GM19043 (cell line): ENCODE measurements around the gene ATOH8.
"Not testable (repeated sequence)": the region's sequence is repeated elsewhere in the genome, so short reads cannot be mapped to it uniquely, and the experiment has no call there.

Experiments used
- ATAC-seq: cut with Tn5 transposase; IDR thresholded peaks from one replicate; pipeline ENCODE4 v1.9.1; 2021; ENCODE audit warnings: low read depth; ENCODE audit not compliant: unreplicated experiment

Gene ATOH8, protein sequence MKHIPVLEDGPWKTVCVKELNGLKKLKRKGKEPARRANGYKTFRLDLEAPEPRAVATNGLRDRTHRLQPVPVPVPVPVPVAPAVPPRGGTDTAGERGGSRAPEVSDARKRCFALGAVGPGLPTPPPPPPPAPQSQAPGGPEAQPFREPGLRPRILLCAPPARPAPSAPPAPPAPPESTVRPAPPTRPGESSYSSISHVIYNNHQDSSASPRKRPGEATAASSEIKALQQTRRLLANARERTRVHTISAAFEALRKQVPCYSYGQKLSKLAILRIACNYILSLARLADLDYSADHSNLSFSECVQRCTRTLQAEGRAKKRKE

DNA sequence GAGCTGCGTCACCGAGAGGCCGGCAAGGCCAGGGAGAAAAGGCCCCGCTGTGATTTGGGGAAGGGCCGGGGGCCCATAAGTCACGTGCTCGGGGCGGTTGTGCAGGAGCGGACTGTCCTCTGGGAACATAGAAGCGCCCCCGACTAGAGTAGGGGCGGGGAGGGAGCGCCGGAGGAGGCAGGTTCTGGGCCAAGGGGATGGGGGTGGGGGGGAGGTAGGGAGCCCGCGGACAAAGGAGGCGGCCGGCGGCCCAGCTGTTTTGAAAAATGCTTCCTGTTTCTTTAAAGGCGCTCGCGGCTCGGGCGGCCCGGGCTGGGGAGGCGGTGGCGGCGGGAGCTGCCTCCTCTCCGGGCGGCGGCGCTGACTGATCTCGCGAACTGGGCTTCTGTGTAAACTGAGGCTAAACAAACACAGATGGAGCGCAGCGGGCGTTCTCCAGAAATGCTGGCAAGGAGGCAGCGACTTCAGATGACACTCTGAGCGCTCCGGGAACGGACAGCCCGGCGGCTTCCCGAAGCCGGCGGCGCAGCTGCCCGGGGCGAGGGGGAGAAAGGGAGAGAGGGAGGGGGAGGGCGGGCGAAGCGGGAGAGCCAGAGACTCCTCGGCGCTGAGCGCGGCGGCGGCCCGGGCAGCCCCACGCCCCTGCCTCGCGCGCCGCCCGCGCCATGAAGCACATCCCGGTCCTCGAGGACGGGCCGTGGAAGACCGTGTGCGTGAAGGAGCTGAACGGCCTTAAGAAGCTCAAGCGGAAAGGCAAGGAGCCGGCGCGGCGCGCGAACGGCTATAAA, at the start of gene ATOH8:
ATOH8 (plus strand) TSS at position 467 of the 788 bp plus-strand sequence; CDS start at position 666, 199 bp downstream.
- no peak for ATAC-seq

DNA sequence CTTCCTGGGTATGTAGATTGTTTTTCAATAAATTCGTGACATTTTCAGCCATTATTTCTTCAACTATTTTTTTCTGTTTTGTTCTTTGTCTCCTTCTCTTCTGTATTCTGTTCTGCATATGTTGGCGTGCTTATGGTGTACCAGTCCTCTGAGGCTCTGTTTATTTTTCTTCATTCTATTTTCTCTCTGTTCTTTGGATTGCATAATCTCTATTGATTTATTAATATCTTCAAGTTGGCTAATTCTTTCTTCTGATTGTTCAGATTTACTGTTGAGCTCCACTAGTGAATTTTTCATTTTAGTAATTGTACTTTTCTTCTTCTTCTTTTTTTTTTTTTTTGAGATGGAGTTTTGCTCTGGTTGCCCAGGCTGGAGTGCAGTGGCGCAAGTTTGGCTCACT, 49.8 kb upstream of the ATOH8 start:
- ATAC-seq, result no peak

DNA sequence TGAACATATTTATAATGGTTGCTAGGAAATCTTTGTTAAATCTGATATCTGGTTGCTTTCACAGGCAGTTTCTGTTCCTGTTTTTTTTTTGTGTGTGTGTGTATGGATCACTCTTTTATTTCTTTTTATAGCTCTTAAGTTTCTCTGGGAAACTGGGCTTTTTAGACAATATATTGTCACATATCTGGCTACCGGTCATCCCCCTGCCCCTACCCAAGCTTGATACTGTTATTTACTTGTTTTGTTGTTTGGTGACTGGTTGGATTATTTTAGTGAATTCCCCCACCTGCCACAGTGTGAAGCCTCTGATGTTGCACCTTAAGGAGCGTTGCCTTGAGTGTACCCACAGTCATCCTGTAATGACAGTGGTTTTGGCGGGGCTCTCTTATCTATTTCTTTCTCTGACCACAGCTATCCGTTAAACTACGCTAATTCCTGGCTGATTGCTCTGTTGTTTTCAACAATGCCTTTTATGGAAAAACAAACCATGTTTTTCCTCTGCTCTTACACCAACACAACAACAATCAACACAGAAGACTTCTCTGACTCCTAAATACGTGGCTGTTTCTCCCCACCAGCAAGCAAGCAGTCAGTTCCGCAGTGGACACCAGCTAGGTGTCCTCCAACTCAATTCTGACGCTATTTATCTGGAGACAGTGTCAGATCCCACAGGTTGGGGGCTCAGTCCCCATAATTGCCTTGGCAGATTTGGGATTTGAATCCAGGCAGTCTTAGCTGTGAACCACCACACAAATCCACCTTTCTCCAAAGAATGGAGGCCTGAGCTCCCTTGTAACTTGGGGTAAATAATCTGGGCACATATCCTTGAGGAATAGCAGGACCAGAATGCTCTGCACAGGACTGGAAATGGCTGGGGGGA, 48.8 kb upstream of the ATOH8 start:
- peak; percentile 38 for ATAC-seq

DNA sequence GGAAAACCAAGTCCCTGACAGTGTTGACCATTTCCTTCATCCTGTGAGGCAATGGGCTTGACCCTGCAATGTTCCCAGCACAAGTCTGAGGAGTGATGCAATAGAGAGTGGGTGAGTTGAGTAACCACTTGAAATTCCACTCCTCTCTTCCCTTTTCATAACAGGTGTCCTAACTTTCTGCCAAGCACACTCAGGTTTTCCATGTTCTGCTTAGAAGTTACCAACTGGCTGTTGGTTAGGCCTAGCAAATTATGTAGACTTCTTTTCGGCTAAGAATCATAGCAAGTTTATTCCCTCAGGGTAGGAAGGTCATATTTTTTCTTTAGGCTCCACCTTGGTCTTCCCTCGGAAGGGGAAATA, 48.1 kb upstream of the ATOH8 start:
- ATAC-seq, result no peak

DNA sequence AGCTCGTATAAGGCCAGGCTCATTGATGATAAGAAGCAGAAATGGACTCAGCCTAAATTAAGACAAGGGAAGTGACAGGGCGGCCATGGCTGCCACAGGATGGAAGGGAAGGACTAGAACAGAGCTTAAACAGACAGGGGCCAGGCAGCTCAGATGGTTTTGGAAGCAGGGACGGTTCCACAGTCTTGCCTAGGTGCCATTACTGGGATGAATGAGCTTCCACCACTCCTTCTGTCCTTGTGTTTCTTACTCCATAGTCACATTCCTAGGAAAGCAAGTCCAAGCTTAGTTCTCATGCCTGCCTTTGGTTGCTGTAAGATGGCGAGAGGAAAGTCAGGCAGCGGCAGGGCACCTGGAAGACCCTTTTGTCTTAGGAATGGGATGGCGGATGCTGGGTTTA, 47.7 kb upstream of the ATOH8 start:
- no peak for ATAC-seq

DNA sequence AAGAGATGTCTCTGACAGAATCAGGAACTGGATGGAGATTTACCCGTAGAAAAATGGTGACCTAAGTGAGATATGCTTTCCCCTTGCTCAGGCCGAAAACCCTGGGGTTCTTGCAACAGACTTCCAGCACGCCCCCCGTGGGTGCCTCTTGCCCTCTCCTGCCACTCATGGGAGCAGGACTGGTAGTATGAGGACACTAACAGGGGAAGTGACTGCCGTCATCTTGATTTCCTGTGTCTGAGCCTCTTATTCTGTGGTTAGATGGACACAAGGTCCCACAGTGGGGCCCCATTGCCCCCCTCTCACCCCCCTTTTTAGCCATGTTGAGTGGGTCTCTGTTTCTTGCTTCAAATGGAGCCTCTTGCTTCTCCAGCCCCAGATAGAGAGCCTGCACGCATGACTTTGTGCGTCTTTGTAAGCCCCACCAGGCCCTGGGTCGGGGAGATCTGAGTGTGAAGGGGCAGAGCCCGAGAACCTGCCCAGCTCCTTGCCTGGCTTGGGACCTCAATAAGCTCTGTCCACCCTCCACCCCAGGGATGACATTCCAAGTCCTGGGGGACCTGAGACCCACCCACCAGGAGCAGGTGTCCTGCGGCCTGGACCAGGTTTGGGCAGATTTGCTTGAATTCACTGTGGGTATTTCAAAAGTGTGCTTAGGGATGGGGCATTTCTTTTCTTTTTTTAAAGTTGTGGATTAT, 47.0 kb upstream of the ATOH8 start:
- ATAC-seq, result no peak

DNA sequence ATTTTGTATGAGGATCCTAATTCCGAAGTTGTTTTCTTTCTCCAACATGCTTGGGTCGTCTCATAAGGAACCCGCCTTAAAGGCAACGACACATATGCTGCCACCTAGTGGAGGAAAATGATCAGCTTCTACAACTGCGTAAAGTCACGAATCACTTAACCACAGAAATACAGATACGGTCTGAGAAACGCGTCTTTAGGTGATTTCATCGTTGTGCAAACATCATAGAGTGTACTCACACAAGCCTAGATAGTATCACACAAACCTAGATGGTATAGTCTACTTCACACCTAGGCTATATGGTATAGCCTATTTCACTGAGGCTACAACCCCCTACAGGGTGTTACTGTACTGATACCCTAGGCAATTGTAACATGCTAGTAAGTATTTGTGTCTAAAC, 46.5 kb upstream of the ATOH8 start:
- no peak for ATAC-seq

DNA sequence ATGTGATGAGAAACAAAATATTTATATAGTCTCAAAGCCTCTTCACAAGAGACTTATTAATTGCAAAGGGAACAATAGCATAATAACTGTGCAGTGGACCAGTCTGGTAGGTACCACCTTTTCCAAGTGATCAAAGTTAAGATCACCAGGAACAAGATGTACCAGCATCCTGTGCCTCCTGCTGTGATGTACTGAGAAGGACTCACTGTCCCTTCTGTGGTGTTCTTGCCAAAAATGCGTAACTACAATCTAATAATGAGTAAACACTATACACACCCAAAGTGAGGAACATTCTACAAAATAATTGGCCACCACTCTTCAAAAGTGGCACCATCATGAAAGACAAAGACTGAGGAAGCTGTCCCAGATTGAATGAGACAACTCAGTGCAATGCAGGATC, 45.1 kb upstream of the ATOH8 start:
- ATAC-seq, result no peak

DNA sequence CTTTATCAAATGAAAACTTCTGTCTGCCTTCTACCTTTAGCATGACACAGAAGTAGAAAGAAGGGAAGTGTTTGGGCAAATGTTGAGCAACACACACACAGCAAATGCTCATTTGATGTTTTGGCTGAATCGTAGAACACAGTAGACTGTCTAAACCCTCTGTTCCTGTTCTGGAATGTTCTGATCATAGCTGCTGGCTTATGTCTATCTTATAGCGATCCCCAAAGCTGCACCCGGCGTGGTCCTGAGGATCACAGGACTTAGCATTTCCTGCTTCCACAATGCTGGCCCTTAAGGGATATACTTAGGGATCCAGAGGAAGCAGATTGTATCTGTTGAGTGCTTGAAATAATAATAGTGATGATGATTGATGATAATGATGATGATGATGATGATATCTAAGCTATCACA, 44.4 kb upstream of the ATOH8 start:
- no peak for ATAC-seq

DNA sequence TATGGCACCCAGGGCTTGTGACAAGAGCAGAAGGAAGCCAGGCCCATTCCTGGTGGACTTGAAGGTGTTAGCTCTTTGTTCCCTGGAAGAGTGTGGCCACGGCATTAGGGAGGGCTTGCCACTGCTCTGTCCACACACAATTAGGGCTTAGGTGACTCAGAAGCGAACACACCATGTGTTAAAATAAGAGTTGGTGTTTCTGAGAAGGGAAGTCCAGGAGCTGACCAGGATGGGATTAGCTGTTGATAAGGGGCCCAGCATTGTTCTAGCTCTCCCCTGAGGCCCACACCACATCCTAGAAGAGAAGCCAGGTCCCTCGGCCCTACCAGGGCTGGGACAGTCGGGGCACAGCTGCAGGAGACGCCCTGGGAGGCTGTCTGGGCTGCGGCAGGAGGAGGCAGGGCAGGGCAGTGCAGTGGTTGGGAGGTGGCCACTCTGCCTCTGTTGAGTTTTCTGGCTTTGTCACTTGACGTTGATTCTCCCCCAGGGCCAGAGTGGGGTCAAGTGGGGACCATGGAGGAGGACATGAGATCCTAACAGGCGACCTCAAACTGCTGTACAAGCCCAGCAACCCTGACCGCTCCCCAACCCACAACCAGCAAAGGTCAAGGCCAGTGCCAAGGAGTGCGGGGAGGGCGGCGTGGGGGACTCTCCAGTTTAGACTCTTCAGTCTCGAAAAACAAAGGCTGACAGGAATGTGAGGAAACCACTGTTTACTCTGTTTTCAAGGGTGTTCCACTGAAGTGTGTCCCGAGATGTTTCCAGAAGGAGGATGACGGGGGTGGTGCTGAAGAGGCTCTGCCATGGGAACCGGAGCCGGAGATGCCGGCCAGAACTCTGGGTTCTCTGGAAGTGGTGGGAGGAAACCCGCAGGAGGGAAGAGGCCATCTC, 42.9 kb upstream of the ATOH8 start:
- ATAC-seq, result no peak

DNA sequence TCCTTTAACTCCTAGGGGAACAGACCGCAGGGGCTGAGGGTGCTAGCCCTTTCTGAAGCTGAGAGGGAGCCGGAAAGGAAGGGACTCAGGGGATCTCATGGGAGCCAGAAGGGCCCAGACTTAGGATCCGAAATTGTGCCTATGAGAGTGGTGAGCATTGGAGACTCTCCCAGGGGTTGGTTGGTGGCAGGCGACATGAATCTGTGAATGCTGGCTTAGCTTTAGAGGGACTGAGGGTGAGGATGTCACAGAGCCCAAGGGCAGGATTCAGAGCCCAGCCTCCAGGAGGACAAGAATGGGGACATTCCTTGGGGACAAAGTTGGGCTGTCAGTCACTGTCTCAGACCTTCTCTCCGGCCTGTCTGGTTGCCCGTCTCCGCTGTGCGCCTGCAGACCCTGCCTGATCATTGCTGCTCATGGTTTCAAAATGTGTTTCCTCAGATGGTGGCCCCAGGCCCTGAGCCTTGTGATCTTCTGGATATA, 42.2 kb upstream of the ATOH8 start:
- ATAC-seq, result no peak

DNA sequence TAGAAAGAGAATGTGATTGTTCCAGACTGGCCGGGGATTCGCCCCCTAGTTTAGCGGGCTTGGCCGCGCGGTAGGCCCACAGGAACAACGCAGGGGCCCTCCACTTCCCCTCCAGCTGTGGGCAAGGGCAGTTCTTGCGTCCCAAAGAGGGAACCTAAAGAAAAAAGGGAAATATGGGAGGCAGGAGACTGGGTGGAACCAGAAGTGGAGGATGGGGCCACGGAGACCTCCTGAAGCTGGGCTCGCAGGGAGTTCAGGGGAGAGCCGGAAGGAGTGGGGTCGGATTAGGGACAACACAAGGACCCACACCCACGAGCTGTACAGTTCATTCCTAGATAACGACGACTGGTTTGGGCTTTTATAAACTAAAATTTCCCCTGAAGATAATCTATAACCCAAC, 41.5 kb upstream of the ATOH8 start:
- ATAC-seq, result no peak

DNA sequence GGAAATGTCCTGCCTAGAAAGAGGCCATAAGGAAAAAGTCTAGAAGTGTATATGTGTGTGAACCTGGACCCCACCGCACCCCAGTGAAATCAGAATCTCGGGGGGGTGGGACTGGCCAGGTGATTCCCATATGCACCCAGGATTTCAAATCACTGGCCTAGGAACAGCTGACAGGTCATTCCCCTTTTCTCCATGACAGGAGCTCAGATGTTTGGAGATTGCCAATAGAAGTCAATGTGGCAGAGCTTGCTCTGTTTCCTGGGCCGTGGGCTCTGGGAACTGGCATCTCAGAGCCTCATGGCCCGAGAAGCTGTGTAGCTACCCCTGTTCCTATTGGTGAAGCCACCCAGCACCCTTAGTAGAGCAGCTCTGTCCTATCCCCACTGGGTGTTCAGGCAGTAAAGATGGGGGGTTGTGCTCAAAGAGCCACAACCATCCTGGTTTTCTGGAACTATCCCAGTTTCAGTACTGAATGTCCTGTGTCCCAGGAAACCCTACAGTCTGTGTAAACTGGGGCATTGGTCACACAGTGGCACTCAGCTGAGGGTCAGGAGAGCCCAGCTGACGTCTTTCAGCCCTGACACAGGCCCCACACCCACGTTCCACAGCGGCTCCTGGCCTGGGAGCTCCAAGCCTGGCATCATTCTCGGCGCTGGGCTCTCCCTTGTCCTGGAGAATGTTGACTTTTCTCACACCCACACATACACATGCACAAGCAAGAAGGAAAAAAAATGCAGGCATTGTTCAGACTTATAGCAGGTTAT, 40.8 kb upstream of the ATOH8 start:
- ATAC-seq, result no peak

DNA sequence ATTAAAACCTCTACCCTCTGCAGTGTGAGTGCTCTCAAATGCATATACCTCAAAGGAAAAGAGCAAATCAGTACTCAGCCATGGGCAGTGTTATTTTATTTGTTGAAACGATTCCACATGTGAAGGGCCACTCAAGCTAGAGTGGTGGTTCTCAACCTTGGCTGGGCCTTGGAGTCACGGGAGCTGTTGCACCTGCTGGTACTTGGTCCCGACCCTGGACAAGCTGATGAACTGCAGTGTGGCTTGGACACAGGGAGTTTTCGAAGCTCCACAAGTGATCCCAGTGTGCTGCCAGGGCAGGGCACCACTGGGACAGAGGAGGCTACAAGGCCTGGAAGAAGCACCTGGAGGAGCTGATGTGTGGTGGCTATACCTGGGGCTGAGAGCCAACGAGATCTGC, 40.0 kb upstream of the ATOH8 start:
- ATAC-seq, result no peak

DNA sequence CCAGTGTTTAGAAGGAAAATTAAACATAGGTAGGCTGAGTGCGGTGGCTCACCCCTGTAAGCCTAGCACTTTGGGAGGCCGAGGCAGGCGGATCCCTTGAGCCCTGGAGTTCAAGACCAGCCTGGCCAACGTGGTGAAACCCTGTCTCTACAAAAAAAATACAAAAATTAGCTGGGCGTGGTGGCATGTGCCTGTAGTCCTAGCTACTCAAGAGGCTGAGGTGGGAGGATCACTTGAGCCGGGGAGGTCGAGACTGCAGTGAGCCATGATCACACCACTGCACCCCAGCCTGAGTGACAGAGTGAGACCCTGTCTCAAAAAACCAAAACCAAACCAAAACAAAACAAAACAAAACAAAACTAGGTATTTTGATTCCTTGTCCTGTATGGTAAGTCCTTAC, 39.4 kb upstream of the ATOH8 start:
- not testable (repeated sequence) for ATAC-seq

DNA sequence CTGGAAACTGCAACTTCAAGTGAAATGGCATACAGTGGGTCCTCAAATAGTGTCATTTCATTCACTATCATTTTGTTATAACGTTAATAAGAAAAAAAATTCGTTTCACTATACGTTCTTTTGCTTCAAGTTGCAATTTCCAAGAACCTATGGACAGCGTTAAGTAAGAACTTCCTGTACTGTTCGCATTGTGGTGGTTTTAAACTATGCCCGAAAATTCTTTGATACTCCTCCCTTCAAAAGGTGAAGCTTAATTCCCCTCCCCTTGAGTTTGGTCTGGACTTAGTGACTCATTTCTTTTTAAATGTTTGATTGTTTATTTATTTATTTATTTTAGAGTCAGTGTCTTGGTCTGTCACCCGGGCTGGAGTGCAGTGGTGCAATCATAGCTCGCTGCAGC, 39.0 kb upstream of the ATOH8 start:
- no peak for ATAC-seq

DNA sequence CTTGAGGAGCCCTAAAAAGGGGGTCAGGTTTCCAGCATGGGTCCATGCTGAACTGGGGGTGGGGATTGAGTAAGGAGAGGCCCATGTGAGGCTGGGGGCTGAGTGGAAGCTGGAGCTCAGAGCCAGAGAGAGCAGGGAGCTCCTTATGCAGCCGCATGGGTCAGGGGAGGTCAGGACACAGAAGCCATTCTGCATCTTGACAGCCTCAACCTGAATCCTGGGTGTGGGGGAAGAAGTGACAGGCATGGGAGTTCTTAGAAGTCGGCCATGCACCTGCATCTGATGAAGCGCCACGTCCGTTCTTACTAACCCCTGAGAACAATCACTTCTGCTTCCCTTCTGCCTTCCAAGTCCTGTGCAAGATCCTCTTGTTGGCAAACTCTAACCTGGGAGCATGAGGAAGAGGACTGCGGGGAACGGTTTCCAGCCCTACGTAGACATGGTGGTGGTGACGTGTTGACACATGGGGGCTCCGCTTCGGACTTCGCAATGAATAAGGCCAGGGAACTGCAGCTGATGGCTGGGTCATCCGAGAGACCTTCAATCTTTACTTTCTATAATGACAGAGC, 37.4 kb upstream of the ATOH8 start:
- ATAC-seq, result no peak

DNA sequence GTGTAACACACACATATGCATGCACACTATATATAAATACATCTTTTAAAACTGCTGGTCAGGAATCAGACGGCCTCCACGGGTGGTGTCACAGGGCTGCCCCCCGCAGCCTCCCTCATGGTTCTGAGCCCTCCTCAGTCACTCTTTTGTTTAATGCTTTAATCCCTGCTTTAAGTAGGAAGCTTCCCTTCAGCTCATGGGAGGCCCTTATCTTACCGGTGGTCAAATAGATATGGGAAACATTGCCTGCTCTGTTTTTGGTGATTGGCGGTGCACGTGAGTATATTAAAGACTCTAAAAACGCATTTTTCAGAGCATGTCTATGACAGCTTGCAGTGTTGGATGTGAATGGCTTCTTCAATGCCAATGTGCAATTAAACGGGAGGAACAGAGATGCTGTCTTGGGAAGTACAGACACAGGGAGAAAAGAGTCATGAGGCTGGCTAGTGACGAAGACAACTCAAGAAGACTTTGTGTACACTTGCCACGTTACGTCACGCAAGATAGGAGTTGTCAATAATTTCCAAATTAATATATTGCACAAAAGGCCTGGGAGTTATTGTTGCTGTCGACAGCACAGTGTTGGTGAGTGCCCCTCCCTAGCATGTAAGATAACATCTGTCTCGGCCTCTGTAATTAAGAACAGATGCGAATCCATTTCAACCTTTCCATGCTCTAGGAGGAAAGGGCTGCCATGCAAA, 36.3 kb upstream of the ATOH8 start:
- ATAC-seq, result no peak
